ENCODE data around the gene LIN54.
A peak's percentile ranks its signal among the peaks of the same experiment; 100 is the strongest.

LIN54 gene

GRCh38 chr4:82905205-82905604 is 105.4 kb downstream of the LIN54 start:
- TF ChIP-seq, protein P1, sequence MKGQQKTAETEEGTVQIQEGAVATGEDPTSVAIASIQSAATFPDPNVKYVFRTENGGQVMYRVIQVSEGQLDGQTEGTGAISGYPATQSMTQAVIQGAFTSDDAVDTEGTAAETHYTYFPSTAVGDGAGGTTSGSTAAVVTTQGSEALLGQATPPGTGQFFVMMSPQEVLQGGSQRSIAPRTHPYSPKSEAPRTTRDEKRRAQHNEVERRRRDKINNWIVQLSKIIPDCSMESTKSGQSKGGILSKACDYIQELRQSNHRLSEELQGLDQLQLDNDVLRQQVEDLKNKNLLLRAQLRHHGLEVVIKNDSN (IDR thresholded peaks at IDR 0.05), result no peak
- no peak for TF ChIP-seq TEAD4 (IDR thresholded peaks at IDR 0.05)
- TF ChIP-seq, protein P2, sequence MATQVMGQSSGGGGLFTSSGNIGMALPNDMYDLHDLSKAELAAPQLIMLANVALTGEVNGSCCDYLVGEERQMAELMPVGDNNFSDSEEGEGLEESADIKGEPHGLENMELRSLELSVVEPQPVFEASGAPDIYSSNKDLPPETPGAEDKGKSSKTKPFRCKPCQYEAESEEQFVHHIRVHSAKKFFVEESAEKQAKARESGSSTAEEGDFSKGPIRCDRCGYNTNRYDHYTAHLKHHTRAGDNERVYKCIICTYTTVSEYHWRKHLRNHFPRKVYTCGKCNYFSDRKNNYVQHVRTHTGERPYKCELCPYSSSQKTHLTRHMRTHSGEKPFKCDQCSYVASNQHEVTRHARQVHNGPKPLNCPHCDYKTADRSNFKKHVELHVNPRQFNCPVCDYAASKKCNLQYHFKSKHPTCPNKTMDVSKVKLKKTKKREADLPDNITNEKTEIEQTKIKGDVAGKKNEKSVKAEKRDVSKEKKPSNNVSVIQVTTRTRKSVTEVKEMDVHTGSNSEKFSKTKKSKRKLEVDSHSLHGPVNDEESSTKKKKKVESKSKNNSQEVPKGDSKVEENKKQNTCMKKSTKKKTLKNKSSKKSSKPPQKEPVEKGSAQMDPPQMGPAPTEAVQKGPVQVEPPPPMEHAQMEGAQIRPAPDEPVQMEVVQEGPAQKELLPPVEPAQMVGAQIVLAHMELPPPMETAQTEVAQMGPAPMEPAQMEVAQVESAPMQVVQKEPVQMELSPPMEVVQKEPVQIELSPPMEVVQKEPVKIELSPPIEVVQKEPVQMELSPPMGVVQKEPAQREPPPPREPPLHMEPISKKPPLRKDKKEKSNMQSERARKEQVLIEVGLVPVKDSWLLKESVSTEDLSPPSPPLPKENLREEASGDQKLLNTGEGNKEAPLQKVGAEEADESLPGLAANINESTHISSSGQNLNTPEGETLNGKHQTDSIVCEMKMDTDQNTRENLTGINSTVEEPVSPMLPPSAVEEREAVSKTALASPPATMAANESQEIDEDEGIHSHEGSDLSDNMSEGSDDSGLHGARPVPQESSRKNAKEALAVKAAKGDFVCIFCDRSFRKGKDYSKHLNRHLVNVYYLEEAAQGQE (IDR thresholded peaks at IDR 0.05; ENCODE audit: low read depth), result no peak
- TF ChIP-seq, protein P3, sequence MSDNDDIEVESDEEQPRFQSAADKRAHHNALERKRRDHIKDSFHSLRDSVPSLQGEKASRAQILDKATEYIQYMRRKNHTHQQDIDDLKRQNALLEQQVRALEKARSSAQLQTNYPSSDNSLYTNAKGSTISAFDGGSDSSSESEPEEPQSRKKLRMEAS (IDR thresholded peaks at IDR 0.05), result no peak

DNA sequence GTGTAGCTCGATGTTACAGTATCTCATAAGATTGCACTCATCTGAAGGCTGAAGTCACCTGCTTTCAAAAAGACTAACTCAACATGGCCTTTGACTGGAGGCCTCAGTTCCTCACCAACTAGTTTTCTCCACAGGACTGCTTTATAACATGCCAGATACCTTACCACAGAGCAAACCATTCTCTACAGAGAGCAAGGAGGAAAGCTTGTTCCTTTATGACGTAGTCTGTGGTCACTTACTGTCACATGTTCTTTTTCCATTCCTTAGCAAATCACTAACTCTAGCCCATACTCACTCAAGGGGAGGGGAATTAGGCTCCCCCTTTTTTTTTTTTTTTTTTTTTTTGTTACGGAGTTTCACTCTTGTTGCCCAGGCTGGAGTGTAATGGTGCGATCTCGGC is 106.9 kb downstream of the LIN54 start:
- no peak for TF ChIP-seq TAF1 (IDR thresholded peaks at IDR 0.05; ENCODE audit: low read depth)

DNA sequence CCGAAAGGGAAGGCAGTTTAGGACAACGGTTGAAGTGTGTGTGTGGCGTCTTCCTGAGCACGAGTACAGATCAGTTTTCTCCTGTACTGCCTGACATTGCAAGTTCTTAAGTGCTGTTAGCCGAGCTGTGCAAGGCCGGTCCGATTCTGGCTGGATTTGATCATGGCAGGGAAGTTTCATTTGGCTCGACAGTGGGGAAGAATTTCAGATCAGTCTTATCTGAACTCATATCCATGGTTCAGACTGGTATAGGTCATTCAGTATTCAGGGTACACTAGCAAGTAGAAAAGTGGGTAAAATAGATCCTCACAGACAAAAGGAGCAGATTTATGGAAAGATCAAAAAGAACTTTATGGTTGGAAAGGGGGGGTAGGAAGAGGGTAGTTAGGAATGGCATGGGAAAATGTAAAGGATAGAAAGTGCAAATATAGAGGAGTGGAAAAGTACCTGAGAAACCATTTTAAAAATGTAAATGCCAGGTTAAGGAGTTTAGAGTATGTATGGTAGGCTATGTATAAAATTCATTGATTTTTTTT is 109.4 kb downstream of the LIN54 start:
- TF ChIP-seq EGR1 (IDR thresholded peaks at IDR 0.05) (no peak), CREB1 (IDR thresholded peaks at IDR 0.05; ENCODE audit: low read depth) (no peak), TCF12 (IDR thresholded peaks at IDR 0.05; ENCODE audit: low read depth) (no peak), CEBPB (IDR thresholded peaks at IDR 0.05) (no peak)
- TF ChIP-seq, protein P1 (IDR thresholded peaks at IDR 0.05), result peak; percentile 0; the same call in 1 of the 2 replicates
- TF ChIP-seq, protein P2 (IDR thresholded peaks at IDR 0.05; ENCODE audit: low read depth), result no peak

DNA sequence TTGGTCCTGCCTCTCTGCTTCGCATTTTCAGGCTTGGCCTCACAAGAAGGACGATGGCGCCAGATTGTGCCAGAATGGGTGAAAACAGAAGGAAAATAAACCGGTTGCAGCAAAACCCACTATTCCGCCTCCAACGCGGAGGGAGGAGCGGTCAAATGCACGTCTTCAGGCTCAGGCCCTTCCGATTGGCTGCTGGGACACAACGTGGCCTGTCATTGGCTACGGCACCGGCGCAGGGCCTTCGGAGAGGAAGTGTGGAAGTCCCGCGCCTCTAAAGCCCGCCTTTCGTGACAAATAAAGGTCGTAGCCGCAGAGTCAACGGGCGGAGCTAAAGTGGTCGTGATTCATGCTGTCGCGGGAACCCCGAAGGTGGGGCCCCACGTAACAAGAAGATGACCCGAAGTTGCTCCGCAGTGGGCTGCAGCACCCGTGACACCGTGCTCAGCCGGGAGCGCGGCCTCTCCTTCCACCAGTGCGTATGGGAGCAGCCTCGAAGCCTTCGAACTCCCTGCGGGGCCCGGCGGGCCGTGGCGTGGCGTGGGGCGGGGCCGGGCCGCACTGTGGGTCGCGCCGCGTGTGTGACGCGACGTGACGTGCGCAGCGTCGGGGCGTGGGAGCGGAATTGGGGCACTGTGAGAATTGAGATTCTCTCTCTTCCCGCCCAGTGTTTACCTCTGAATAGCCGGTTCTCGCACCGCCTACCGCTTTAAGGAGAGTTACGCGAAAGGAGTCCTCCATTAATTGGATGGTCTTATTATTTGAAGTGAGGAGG is 110.0 kb downstream of the LIN54 start, which contains the start of gene THAP9:
TSS of gene THAP9 (plus strand) at position 325 of the 772 bp plus-strand sequence. CDS start at position 393, 68 bp downstream.
- TF ChIP-seq NFIC (IDR thresholded peaks at IDR 0.05) (no peak), CREB1 (IDR thresholded peaks at IDR 0.05; ENCODE audit: low read depth) (peak; percentile 86), FOXM1 (IDR thresholded peaks at IDR 0.05; ENCODE audit: borderline replicate concordance, low read depth) (0 out of 2 replicates have a peak, but pooled peaks have one; percentile 10), ZBTB7A (IDR thresholded peaks at IDR 0.05; ENCODE audit: low read depth) (no peak), YY1 (IDR thresholded peaks at IDR 0.05; ENCODE audit: low read depth) (peak; percentile 62), TCF12 (IDR thresholded peaks at IDR 0.05; ENCODE audit: low read depth) (no peak; the same call in 1 of the 2 replicates), CEBPB (IDR thresholded peaks at IDR 0.05) (no peak), EGR1 (IDR thresholded peaks at IDR 0.05) (peak; percentile 38; the same call in 1 of the 2 replicates), TEAD4 (IDR thresholded peaks at IDR 0.05) (no peak), TAF1 (IDR thresholded peaks at IDR 0.05; ENCODE audit: low read depth) (peak; percentile 90), EP300 (IDR thresholded peaks at IDR 0.05; ENCODE audit: borderline replicate concordance) (peak; percentile 6; the same call in 1 of the 2 replicates), RAD21 (IDR thresholded peaks at IDR 0.05; ENCODE audit: low read depth) (no peak)
- TF ChIP-seq, protein P2 (IDR thresholded peaks at IDR 0.05; ENCODE audit: low read depth), result no peak
- TF ChIP-seq, protein P3 (IDR thresholded peaks at IDR 0.05), result peak; percentile 59
- TF ChIP-seq, protein P1 (IDR thresholded peaks at IDR 0.05), result peak; percentile 2; the same call in 1 of the 2 replicates

Data from Ishikawa (cell line).